Measurements from ENCODE around the gene COPE.

DNA sequence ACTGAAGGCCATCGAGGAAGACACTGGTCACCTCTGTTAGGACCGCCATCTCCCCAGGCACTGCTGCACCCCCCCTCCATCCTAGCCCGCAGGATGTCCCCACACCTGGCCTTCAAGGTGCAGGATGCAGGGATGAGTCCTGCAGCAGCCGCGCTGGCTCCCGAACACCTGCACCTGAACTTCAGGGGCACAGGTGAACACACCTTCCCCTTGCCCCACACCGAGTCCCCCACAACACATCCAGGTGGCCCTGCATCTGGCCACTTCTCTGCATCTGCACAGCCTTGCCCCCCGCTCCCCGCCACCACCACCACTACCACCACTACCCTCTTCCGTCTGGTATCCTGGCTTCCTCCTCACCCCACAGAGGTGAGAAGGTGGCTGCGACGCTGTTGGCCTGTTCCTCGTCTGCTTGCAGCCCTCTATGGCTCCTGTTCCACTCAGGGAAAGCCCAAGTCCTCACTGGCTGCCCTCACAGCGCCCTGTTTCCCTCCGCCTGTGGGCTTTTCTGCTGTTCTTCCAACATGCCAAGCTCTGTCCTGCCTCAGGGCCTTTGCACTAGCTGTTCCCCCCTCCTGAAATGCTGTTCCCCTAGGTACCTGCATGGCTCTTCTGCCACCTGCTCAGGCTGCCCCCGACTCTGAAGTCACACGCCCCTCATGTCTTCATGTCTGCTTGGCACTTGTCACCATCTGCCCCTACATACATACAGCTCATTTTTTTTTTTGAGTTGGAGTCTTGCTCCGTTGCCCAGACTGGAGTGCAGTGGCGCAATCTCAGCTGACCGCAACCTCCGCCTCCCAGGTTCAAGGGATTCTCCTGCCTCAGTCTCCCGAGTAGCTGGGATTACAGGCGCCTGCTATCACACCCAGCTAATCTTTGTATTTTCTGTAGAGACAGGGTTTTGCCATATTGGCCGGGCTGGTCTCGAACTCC lies 21.8 kb downstream of the COPE start:
- TF ChIP-seq CTCF (IDR thresholded peaks at IDR 0.05), result no peak
- no peak for TF ChIP-seq POLR2A (IDR thresholded peaks at IDR 0.05)
